ENCODE results near the gene DYRK3. TPM values are rescaled to one million over a fixed set of nuclear protein-coding genes. Genes with fewer than 3 reads are reported as not detected.

DYRK3 gene
- total RNA-seq, 1 donor from 2014 or later: 3.2 TPM

GRCh38 chr1:206693029-206693428, 57.7 kb downstream of the DYRK3 start:
- H3K36me3 Mint-ChIP-seq (ENCODE audit: low read depth, unreplicated experiment): peaks cover 27% of the 10 kb centered on the region
- no peak for TF ChIP-seq CTCF (IDR thresholded peaks at IDR 0.05; ENCODE audit: unreplicated experiment)
- peaks cover 13% of the 10 kb centered on the region for H3K27me3 Mint-ChIP-seq (ENCODE audit: unreplicated experiment)
- peak overlapping the region; percentile 2 for H3K27ac Mint-ChIP-seq (ENCODE audit: unreplicated experiment)
- no peak overlapping the region for H3K4me3 Mint-ChIP-seq (ENCODE audit: unreplicated experiment)
- H3K4me1 Mint-ChIP-seq (ENCODE audit: unreplicated experiment): peaks cover 56% of the 10 kb centered on the region
- no peaks in the 10 kb centered on the region for H3K9me3 Mint-ChIP-seq (ENCODE audit: unreplicated experiment)
- DNase-seq (ENCODE audit: low spot score): no peak

DNA sequence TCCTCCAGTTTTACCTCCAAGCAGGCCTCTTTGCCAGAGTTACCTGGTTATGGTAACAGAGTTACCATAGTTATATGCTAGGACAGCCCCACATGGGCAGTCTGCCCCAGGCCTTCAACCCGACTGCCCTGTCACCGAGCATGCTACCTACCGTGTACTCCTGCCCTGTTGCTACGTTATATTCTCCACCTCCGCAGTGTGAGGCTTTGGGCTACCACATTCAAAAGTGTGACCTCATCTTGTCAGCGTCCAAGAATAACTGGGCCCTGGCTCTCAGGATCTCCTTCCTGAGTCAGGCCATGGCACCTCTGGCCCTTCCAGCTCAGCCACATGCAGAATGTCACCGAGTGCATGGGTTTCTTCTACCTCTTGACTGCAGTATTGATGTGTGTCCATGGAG, 58.3 kb downstream of the DYRK3 start:
- peaks cover 13% of the 10 kb centered on the region for H3K27me3 Mint-ChIP-seq (ENCODE audit: unreplicated experiment)
- no peaks in the 10 kb centered on the region for H3K9me3 Mint-ChIP-seq (ENCODE audit: unreplicated experiment)
- H3K4me1 Mint-ChIP-seq (ENCODE audit: unreplicated experiment): peaks cover 53% of the 10 kb centered on the region
- no peak overlapping the region for H3K27ac Mint-ChIP-seq (ENCODE audit: unreplicated experiment)
- DNase-seq (ENCODE audit: low spot score): no peak
- H3K36me3 Mint-ChIP-seq (ENCODE audit: low read depth, unreplicated experiment): peaks cover 27% of the 10 kb centered on the region
- TF ChIP-seq CTCF (IDR thresholded peaks at IDR 0.05; ENCODE audit: unreplicated experiment): no peak
- no peak overlapping the region for H3K4me3 Mint-ChIP-seq (ENCODE audit: unreplicated experiment)

GRCh38 chr1:206694171-206695124, 59.1 kb downstream of the DYRK3 start:
- DNase-seq (ENCODE audit: low spot score): no peak
- Mint-ChIP-seq H3K9me3 (ENCODE audit: unreplicated experiment) (no peaks in the 10 kb centered on the region), H3K4me1 (ENCODE audit: unreplicated experiment) (peaks cover 54% of the 10 kb centered on the region), H3K27me3 (ENCODE audit: unreplicated experiment) (peaks cover 17% of the 10 kb centered on the region), H3K4me3 (ENCODE audit: unreplicated experiment) (no peak overlapping the region), H3K36me3 (ENCODE audit: low read depth, unreplicated experiment) (peaks cover 27% of the 10 kb centered on the region), H3K27ac (ENCODE audit: unreplicated experiment) (no peak overlapping the region)
- no peak for TF ChIP-seq CTCF (IDR thresholded peaks at IDR 0.05; ENCODE audit: unreplicated experiment)

GRCh38 chr1:206695733-206696132, 60.4 kb downstream of the DYRK3 start:
- TF ChIP-seq CTCF (IDR thresholded peaks at IDR 0.05; ENCODE audit: unreplicated experiment): no peak
- Mint-ChIP-seq H3K27ac (ENCODE audit: unreplicated experiment) (no peak overlapping the region), H3K27me3 (ENCODE audit: unreplicated experiment) (peaks cover 14% of the 10 kb centered on the region), H3K9me3 (ENCODE audit: unreplicated experiment) (no peaks in the 10 kb centered on the region), H3K4me1 (ENCODE audit: unreplicated experiment) (peaks cover 61% of the 10 kb centered on the region), H3K4me3 (ENCODE audit: unreplicated experiment) (no peak overlapping the region), H3K36me3 (ENCODE audit: low read depth, unreplicated experiment) (peaks cover 27% of the 10 kb centered on the region)
- no peak for DNase-seq (ENCODE audit: low spot score)

Measured in endothelial cell (in vitro differentiated cells).